ENCODE measurements around the gene TOMM20. TPM values are rescaled to one million over a fixed set of nuclear protein-coding genes. Genes with fewer than 3 reads are reported as not detected.

The TOMM20 gene
- total and polyA plus RNA-seq, 3 donors from 2014 or later: 74.7 to 113 (median 80.6) TPM

DNA sequence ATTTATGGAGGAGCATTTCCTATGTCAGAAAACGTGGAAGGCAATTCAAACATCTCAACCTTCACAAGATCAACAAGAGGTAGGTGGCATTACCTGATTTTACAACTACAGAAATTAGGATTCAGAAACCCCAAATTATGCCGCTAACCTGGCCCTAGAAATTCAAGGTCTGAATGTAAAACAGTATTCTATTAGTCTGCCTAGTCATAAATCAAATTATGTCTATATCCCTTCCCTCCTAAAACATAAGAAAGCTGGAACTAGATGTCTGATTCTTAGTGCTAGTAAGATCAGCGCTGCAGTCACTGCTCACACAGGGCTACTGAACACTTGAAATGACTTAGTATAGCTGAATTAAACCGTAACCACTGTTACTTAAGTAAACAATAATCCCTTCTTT, 1.4 kb downstream of the TOMM20 start:
- TF ChIP-seq POLR2A (IDR thresholded peaks at IDR 0.05): no peak
- TF ChIP-seq, protein P1, sequence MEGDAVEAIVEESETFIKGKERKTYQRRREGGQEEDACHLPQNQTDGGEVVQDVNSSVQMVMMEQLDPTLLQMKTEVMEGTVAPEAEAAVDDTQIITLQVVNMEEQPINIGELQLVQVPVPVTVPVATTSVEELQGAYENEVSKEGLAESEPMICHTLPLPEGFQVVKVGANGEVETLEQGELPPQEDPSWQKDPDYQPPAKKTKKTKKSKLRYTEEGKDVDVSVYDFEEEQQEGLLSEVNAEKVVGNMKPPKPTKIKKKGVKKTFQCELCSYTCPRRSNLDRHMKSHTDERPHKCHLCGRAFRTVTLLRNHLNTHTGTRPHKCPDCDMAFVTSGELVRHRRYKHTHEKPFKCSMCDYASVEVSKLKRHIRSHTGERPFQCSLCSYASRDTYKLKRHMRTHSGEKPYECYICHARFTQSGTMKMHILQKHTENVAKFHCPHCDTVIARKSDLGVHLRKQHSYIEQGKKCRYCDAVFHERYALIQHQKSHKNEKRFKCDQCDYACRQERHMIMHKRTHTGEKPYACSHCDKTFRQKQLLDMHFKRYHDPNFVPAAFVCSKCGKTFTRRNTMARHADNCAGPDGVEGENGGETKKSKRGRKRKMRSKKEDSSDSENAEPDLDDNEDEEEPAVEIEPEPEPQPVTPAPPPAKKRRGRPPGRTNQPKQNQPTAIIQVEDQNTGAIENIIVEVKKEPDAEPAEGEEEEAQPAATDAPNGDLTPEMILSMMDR (IDR thresholded peaks at IDR 0.05): no peak
- WGBS, 2 donors: 25 to 27% methylated on average over 4 of the region's 4 CpGs
- no peak for DNase-seq
- Histone ChIP-seq H3K27ac (no peak overlapping the region), H3K36me3 (ENCODE audit: low read depth, missing control alignments) (no peaks in the 10 kb centered on the region), H3K4me1 (peaks cover 17% of the 10 kb centered on the region), H3K27me3 (no peaks in the 10 kb centered on the region), H3K9me3 (no peaks in the 10 kb centered on the region), H3K4me3 (peak overlapping the region in 1 of 2 donors; percentile 92)
- intact Hi-C loops (cut with DNase I; ENCODE audit: low total_unique reads): no loop called here

DNA sequence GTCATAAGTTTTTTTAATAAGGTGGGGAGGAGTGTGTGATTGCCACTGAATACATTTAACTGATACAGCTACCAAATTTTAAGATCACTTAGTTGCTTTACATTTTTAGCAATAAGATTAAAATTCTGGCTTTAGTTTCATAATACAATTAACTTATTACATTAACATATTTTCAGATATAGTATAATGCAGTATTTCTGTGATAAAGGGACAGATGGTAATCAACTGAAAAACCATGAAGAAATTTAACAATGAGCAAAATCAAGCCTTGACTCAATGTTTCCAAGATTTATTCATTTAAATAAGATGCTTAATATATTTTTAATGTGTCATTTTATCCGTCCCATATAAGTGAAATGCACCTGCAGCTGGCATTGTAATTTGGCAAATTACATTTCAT, 4.0 kb downstream of the TOMM20 start:
- Histone ChIP-seq H3K27ac (no peak overlapping the region), H3K4me3 (no peak overlapping the region), H3K4me1 (peaks cover 19% of the 10 kb centered on the region), H3K36me3 (ENCODE audit: low read depth, missing control alignments) (no peaks in the 10 kb centered on the region), H3K27me3 (no peaks in the 10 kb centered on the region), H3K9me3 (no peaks in the 10 kb centered on the region)
- 70 to 86% methylated on average over 1 of the region's 1 CpG for WGBS, 2 donors
- TF ChIP-seq POLR2A (IDR thresholded peaks at IDR 0.05): no peak
- TF ChIP-seq, protein P1 (IDR thresholded peaks at IDR 0.05): no peak
- DNase-seq: no peak
- intact Hi-C loops (cut with DNase I; ENCODE audit: low total_unique reads): no loop called here

DNA sequence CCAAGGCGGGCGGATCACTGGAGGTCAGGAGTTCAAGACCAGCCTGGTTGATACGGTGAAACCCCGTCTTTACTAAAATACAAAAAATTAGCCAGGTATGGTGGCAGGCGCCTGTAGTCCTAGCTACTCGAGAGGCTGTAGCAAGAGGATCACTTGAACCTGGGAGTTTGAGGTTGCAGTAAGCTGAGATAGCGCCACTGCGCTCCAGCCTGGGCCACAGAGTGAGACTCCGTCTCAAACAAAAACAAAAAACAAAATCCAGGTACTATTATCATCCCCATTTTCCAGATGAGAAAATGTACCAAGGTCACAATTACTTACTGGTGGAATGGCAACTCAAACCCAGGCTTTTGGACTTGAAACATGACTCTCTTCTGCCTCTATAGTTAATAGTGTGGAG, 4.5 kb downstream of the TOMM20 start:
- peaks cover 19% of the 10 kb centered on the region for H3K4me1 ChIP-seq
- H3K4me3 ChIP-seq: no peak overlapping the region
- DNase-seq: no peak
- no peaks in the 10 kb centered on the region for H3K9me3 ChIP-seq
- H3K36me3 ChIP-seq (ENCODE audit: low read depth, missing control alignments): no peaks in the 10 kb centered on the region
- 89% methylated on average over 9 of the region's 9 CpGs for WGBS, 2 donors
- no peak for TF ChIP-seq POLR2A (IDR thresholded peaks at IDR 0.05)
- TF ChIP-seq, protein P1 (IDR thresholded peaks at IDR 0.05): no peak
- H3K27me3 ChIP-seq: no peaks in the 10 kb centered on the region
- no peak overlapping the region for H3K27ac ChIP-seq
- intact Hi-C loops (cut with DNase I; ENCODE audit: low total_unique reads): no loop called here

DNA sequence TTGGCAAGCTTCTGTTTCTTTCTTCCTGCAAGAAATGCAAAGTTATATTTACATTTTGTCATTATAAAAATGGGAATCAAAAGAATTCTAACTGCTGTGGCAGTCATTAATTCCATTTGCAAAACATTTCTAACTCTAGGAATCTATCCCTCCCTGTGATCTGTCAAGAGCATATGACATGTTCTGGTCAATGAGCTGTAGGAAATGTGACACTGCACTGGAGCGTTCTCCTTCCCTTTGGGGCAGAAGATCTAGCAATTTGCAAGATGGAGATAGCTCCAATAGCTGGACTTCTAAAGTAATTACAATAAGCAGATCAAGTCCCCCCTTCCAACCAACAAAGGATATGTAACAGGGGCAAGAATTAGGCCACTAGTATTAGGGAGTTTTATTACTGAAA, 6.3 kb downstream of the TOMM20 start:
- Histone ChIP-seq H3K9me3 (no peaks in the 10 kb centered on the region), H3K36me3 (ENCODE audit: low read depth, missing control alignments) (no peaks in the 10 kb centered on the region), H3K27me3 (no peaks in the 10 kb centered on the region), H3K27ac (no peak overlapping the region), H3K4me1 (peaks cover 19% of the 10 kb centered on the region), H3K4me3 (no peak overlapping the region)
- intact Hi-C loops (cut with DNase I; ENCODE audit: low total_unique reads): no loop called here
- DNase-seq: no peak
- WGBS, 2 donors: 65 to 68% methylated on average over 1 of the region's 1 CpG
- no peak for TF ChIP-seq POLR2A (IDR thresholded peaks at IDR 0.05)
- TF ChIP-seq, protein P1 (IDR thresholded peaks at IDR 0.05): no peak

DNA sequence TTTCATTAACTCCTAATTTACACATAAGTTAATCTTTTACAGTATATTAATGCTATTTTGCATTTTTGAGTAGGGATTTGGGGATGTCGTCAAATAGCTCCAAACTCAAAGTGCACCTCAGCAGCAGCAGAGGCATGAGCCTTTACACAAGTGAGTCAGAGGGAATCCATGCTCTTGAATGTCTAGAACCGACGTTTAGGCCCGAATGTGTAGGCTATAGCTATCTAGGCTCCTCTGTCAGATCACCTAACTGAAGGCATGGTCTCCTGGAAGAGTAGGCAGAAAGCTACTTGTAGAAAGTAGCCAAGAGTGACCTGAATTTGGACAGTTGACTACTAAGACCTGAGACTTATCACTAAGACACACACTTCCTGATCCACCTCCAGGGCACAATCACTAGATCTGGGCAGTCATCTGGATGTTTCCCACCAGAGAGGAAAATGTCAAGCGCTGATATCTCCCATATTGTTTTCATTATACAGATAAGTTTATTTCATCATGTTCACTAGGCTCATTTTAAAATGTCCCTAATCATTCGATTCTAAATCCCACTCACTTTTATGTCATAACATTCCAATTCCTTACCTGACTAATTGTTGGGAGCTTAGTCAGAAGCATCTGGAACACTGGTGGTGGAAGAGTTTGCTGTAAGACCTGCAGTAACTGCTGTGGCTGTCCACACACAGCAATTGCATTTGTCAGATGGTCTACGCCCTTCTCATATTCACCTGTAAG, 15.3 kb downstream of the TOMM20 start:
- H3K4me3 ChIP-seq: no peak overlapping the region
- no peak overlapping the region for H3K27ac ChIP-seq
- TF ChIP-seq, protein P1 (IDR thresholded peaks at IDR 0.05): no peak
- no peak for TF ChIP-seq POLR2A (IDR thresholded peaks at IDR 0.05)
- no peaks in the 10 kb centered on the region for H3K36me3 ChIP-seq (ENCODE audit: low read depth, missing control alignments)
- no peaks in the 10 kb centered on the region for H3K27me3 ChIP-seq
- intact Hi-C loops (cut with DNase I; ENCODE audit: low total_unique reads): no loop called here
- H3K9me3 ChIP-seq: no peaks in the 10 kb centered on the region
- 92 to 93% methylated on average over 7 of the region's 7 CpGs for WGBS, 2 donors
- DNase-seq: no peak
- H3K4me1 ChIP-seq: no peaks in the 10 kb centered on the region

Data from testis (tissue), 3 donors.